IPS-18a (cell line): ENCODE measurements around the gene ATP11B.

ENCODE experiments used
- H3K27ac ChIP-seq: one replicate; pipeline ENCODE4 v1.5.1; 2013; ENCODE audit warnings: low read length
- H3K27me3 ChIP-seq: one replicate; pipeline ENCODE4 v1.6.1; 2013; ENCODE audit warnings: mild to moderate bottlenecking, low read length; ENCODE audit not compliant: control insufficient read depth, insufficient read depth
- H3K36me3 ChIP-seq: one replicate; pipeline ENCODE4 v1.6.1; 2013; ENCODE audit warnings: low read depth, low read length; ENCODE audit not compliant: control insufficient read depth
- H3K4me1 ChIP-seq: one replicate; pipeline ENCODE4 v1.6.1; 2013; ENCODE audit warnings: low read depth, low read length; ENCODE audit not compliant: control insufficient read depth
- H3K4me3 ChIP-seq: one replicate; pipeline ENCODE4 v1.5.1; 2013; ENCODE audit warnings: low read length
- H3K9ac ChIP-seq: one replicate; pipeline ENCODE4 v1.6.1; 2013; ENCODE audit warnings: mild to moderate bottlenecking, low read length, moderate library complexity
- H3K9me3 ChIP-seq: one replicate; pipeline ENCODE4 v1.6.1; 2013; ENCODE audit warnings: low read depth, low read length; ENCODE audit not compliant: control insufficient read depth

Gene ATP11B

GRCh38 chr3:182967218-182968204 is 174.2 kb downstream of the ATP11B start:
- Histone ChIP-seq H3K27me3 (no peaks in the 10 kb centered on the region), H3K4me3 (no peak overlapping the region), H3K27ac (no peak overlapping the region), H3K9ac (no peak overlapping the region), H3K36me3 (no peaks in the 10 kb centered on the region), H3K9me3 (no peaks in the 10 kb centered on the region), H3K4me1 (peaks cover 13% of the 10 kb centered on the region)

DNA sequence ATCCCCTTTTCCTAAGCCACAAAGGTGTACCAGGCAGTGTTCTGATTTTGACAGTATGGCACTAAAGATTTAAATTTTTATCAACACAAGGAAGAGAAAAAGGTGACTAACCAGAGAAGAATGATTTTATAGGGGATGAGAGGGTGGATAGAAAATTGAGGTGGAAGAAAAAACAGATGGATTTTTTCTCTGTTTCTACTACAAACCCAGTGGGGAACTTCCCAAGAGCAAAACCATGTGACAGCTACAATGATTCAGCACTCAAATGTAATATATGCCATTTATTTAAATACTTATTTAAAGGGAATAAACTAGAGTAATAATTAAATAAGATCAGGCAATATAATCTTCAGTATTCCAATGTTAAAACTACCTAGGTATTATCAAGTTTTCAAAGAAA is 176.0 kb downstream of the ATP11B start:
- peak overlapping the region; percentile 28 for H3K9ac ChIP-seq
- no peak overlapping the region for H3K4me3 ChIP-seq
- H3K4me1 ChIP-seq, result peaks cover 13% of the 10 kb centered on the region
- H3K27me3 ChIP-seq, result no peaks in the 10 kb centered on the region
- no peaks in the 10 kb centered on the region for H3K36me3 ChIP-seq
- no peaks in the 10 kb centered on the region for H3K9me3 ChIP-seq
- peak overlapping the region; percentile 32 for H3K27ac ChIP-seq

- Histone ChIP-seq H3K27me3 (no peaks in the 10 kb centered on the region), H3K9ac (peak overlapping the region; percentile 28), H3K9me3 (no peaks in the 10 kb centered on the region), H3K4me1 (peaks cover 13% of the 10 kb centered on the region), H3K4me3 (no peak overlapping the region), H3K36me3 (no peaks in the 10 kb centered on the region), H3K27ac (no peak overlapping the region)
Observed at GRCh38 chr3:182969853-182970252, 176.5 kb downstream of the ATP11B start.

DNA sequence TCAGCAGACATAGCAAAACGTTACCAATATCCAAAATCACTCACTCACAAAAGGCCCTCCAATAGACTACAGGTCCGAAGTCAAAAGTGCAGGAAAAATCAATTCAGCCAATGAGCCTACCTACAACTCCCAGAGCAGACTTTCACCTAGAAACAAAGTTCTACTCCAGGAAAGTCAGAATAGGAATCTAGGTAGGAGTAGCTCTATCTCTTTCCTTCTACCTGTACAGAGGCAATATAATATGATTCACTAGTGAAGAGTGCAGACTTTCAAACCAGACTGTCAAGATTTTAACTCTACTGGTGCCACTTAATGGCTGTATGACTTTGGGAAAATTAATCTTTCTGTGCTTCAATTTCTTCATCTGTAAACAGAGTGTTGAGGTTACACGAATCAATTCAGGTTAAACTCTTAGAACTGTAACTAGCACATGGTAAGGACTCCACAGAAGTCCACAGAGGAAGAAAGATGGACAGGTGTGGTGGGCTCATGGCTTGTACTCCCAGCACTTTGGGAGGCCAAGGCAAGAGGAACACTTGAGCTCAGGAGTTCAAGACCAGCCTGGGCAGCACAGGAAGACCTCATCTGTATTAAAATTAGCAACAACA is 177.6 kb downstream of the ATP11B start:
- Histone ChIP-seq H3K4me3 (no peak overlapping the region), H3K27me3 (no peaks in the 10 kb centered on the region), H3K4me1 (peaks cover 19% of the 10 kb centered on the region), H3K36me3 (no peaks in the 10 kb centered on the region), H3K9me3 (no peaks in the 10 kb centered on the region), H3K9ac (no peak overlapping the region), H3K27ac (no peak overlapping the region)
